GM10266 (cell line): ENCODE data around the gene KCNK7.

Source experiments
- DNase-seq: peaks from one replicate; pipeline ENCODE4 v3.0.0; 2012; ENCODE audit errors: extremely low spot score
- TF ChIP-seq, protein P1 (sequence below): IDR thresholded peaks from 2 replicates; pipeline ENCODE4 v1.5.1; 2012; ENCODE audit warnings: mild to moderate bottlenecking, low read depth; ENCODE audit not compliant: control insufficient read depth, insufficient read depth; ENCODE audit errors: missing control alignments

The KCNK7 gene

DNA sequence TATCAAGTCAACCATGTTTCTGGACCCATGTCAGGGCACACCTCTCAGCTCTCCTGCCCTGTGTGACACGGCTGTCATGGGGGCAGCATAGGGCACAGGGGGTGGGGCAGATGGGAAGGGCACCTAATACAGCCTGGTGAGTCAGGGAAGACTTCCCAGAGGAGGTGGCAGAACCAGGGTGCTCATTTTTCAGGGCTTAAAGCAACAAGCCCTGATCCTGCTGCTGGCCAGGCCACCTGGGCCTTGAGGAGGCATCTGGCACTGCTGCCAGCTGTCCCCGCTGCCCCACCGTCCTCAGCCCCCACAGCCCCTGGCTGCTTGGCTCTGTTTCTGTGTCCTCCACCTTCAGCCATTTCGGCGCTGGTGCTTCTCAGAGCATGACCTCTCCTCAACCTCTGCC, 14.1 kb upstream of the KCNK7 start:
- DNase-seq, result no peak
- TF ChIP-seq, protein P1, sequence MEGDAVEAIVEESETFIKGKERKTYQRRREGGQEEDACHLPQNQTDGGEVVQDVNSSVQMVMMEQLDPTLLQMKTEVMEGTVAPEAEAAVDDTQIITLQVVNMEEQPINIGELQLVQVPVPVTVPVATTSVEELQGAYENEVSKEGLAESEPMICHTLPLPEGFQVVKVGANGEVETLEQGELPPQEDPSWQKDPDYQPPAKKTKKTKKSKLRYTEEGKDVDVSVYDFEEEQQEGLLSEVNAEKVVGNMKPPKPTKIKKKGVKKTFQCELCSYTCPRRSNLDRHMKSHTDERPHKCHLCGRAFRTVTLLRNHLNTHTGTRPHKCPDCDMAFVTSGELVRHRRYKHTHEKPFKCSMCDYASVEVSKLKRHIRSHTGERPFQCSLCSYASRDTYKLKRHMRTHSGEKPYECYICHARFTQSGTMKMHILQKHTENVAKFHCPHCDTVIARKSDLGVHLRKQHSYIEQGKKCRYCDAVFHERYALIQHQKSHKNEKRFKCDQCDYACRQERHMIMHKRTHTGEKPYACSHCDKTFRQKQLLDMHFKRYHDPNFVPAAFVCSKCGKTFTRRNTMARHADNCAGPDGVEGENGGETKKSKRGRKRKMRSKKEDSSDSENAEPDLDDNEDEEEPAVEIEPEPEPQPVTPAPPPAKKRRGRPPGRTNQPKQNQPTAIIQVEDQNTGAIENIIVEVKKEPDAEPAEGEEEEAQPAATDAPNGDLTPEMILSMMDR, result no peak

DNA sequence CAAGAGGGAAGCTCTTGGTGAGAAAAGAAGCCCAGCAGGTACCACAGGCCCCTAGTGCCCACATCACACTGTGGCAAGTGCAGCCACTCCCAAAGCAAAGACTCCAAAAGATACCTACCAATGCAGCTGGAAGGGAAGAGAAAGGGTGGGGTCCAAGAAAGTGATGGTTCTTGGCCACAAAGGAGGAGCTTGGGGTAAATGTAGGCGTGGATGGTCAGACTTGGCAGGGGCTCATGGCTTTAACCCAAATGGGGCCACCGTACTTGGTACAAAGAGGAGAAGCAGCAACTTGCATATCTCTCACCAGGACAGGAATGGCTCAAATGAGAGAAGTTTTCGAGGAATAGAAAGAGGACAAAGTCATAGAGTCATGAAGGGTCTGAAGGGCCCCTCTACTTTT, 13.6 kb upstream of the KCNK7 start:
- TF ChIP-seq, protein P1, result no peak
- DNase-seq, result no peak

DNA sequence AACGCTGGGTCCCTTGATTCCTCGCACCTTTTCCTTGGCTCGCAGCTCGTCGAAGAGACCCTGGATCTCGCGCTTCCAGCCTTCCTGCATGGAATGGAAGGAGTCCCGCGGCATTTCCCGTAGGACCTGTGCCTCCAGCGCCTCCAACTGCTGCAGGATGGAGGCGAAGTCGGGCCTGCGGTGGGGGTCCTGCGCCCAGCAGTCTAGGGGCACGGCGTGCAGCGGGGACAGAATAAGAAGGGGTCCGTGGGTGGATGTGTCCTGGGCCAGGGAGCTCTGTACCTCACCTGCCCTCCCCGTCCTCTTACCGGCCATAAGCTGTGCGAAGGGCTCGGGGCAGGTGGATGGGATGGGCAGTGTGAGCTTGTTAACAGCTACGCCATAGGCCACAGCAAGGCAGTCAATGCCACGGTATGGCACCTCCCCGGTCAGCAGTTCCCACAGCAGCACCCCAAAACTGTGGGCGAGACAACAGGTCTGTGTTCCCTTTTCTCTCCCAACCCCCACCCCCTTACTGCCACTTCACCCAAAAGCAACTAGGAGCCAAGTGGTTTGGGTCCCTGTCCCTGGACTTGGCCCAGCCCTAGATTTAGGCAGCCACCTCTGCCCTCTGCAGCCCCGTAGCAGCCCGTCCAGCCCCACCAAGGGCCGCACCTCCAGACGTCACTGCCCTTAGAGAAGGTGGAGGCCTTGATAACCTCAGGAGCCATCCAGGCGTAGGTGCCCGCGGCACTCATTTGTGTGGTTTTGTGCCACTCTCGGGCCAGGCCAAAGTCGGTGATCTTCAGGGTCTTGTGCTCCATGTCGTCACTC, 12.2 kb upstream of the KCNK7 start:
- DNase-seq, result no peak
- TF ChIP-seq, protein P1, result no peak

DNA sequence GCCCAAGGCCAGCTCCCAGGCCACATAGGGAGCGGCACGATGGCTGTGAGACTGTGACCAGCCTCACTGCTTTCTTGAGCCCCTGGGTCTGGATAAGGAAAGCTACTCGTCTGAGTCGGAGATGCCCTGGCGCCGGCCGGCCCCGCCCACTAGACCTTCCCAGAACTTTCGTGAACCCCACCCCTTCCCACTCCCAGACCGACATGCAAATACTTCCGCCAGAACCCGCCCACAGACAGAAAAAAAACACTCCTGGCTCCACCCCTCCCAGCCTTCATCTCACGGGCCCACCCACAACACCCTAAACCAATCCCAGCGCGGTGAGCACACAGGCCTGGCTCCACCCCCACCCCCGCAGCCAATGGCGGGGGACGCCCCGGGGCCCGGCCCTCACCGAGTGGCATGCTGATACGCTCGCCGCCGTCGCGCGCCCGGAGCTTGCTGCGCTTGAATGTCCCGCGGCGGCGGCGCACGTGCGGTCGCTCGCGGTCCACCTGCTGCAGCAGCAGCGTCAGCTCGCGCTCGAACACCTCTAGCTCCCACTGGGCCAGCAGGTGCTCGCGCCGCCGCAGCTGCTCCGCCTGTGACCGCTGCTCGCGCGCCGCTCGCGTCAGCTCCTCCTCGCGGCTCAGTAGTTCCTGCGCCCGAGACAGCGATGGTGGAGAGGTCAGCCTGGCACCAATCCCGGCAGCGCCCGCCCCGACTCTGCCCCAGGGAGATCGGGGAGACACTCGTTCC, 11.4 kb upstream of the KCNK7 start:
- no peak for DNase-seq
- TF ChIP-seq, protein P1, result no peak

DNA sequence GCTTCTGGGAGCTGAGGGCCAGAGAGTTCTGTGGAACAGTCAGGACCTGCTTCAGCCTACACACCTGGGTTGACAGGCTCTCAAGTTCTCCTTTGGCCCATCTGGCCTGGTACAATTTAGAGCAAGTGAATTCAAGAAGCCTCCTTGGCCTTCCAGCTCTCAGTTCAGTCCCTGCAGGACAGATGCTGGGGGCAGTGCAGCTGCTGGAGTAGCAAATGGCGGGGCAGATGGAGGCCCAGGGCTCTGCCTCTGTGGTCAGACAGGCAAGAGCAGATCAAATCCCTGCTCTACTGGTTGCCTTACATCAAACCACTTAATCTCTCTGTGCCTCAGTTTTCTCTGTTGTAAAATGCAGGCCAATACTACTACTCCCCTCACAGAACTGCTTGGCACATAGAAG, 8.7 kb upstream of the KCNK7 start:
- no peak for DNase-seq
- TF ChIP-seq, protein P1, result no peak

DNA sequence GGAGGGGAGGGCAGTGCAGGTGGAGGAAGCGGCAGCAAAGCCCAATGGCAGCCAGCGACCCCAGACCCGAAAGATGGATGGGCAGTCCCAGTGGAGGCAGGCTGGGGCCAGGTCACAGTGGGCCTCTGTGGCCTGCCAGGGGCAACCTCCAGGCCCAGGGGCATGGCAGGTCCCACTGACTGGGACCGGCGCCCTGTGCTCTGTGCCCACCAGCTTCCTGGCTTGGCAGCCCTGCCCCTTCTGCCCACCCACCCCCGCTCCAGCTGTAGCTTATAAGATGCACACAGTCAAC, 4.3 kb upstream of the KCNK7 start:
- DNase-seq, result no peak
- TF ChIP-seq, protein P1, result no peak
